ENCODE data around the gene PLA2G12A. TPM values are rescaled to one million over a fixed set of nuclear protein-coding genes. Genes with fewer than 3 reads are reported as not detected.

The PLA2G12A gene
- total and polyA plus RNA-seq, 2 of the 8 experiments (the other 6 are each of a cell fraction or from before 2014, with no cell fraction given), result 26.6 to 47.2 TPM

DNA sequence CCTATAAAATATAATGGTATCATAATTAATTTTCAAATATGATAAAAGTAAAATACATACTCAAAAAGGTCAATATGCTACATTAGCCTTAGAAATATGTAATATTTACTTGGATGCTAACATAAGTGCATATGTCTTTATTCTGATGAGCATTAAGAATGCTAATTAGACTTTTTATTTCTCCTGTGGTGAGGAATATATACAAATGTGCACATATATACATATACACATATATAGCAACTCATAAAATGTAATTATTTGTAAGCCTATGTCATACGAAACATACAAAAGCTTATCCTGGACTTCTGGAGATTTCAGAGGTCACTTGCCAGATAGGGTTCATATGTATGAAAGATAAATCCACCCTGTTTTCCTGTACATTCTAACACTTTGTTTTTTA is 11.1 kb downstream of the PLA2G12A start:
- H4K20me1 ChIP-seq (replicated peaks in 1 of 2; ENCODE audit: control insufficient read depth in 1 of 2, insufficient read depth in 2 of 2, low read length in 2 of 2), result no peaks in the 10 kb centered on the region
- H3K56ac ChIP-seq (replicated peaks; ENCODE audit: insufficient read length, low read depth, low read length), result no peak overlapping the region
- no peaks in the 10 kb centered on the region for H3K23me2 ChIP-seq (ENCODE audit: low read depth, low read length)
- TF ChIP-seq ZNF274 (IDR thresholded peaks at IDR 0.05; ENCODE audit: borderline replicate concordance, extremely low read depth, low read length), result no peak
- 77% methylated on average over 1 of the region's 1 CpG; no CpG with 5 or more reads in 1 of the 2 experiments for WGBS, 2 experiments (ENCODE audit: extremely low coverage in 1 of 2, insufficient coverage in 1 of 2, insufficient read length in 1 of 2, insufficient replicate concordance in 2 of 2, low coverage in 1 of 2, low lambda C conversion rate in 2 of 2, missing lambda C conversion rate in 1 of 2)
- no peak overlapping the region for H2BK120ac ChIP-seq (replicated peaks; ENCODE audit: low read depth, low read length)
- no peak overlapping the region for H3K14ac ChIP-seq (ENCODE audit: insufficient read length)
- ChIA-PET CTCF (ENCODE audit: partially characterized antibody) (no interaction called here), POLR2A (ENCODE audit: partially characterized antibody) (no interaction called here)
- no peak overlapping the region for H2BK5ac ChIP-seq (ENCODE audit: low read depth, low read length)
- H3K4ac ChIP-seq (replicated peaks; ENCODE audit: insufficient read length, low read depth, low read length), result no peak overlapping the region
- H3K36me3 ChIP-seq (ENCODE audit: control insufficient read depth in 2 of 4, insufficient read depth in 4 of 4, low read length in 3 of 4), result peaks cover 2 to 30% (median 18%) of the 10 kb centered on the region in 4 experiments; a peak in 6 of 8 replicates
- H3K79me1 ChIP-seq (ENCODE audit: low read depth, low read length), result no peaks in the 10 kb centered on the region
- no peak overlapping the region for H3K4me2 ChIP-seq (ENCODE audit: insufficient read depth in 1 of 2, low read depth in 2 of 2, low read length in 2 of 2)
- H2BK20ac ChIP-seq (ENCODE audit: low read length), result no peak overlapping the region
- FAIRE-seq, result no peak
- H3K18ac ChIP-seq (ENCODE audit: extremely low read depth, low read length), result no peak overlapping the region
- H4K91ac ChIP-seq (replicated peaks; ENCODE audit: insufficient read length, low read length), result no peak overlapping the region
- no peak overlapping the region for H2BK12ac ChIP-seq (ENCODE audit: low read depth, low read length)
- H3K23ac ChIP-seq (ENCODE audit: insufficient read length), result no peak overlapping the region
- no peak overlapping the region for H4K5ac ChIP-seq (ENCODE audit: insufficient read length, low read depth, low read length)
- H3K4me1 ChIP-seq (replicated peaks in 1 of 4; ENCODE audit: control insufficient read depth in 3 of 4, insufficient read depth in 4 of 4, low read length in 3 of 4), result no peaks in the 10 kb centered on the region
- H2BK15ac ChIP-seq (ENCODE audit: low read length), result no peak overlapping the region
- H3K27me3 ChIP-seq (replicated peaks in 1 of 4; ENCODE audit: control insufficient read depth in 3 of 4, extremely low read depth in 1 of 4, insufficient read depth in 3 of 4, low read length in 3 of 4), result no peaks in the 10 kb centered on the region
- no peak overlapping the region for H3K27ac ChIP-seq (ENCODE audit: low read depth, low read length)
- H4K8ac ChIP-seq (ENCODE audit: extremely low read depth, insufficient read depth, low read length), result no peak overlapping the region
- no peak overlapping the region for H3K4me3 ChIP-seq (ENCODE audit: extremely low read depth in 1 of 4, insufficient read depth in 2 of 4, low read depth in 3 of 4, low read length in 4 of 4)
- H2AK5ac ChIP-seq (ENCODE audit: low read depth, low read length), result no peak overlapping the region
- DNase-seq (ENCODE audit: low read depth in 1 of 2, low spot score in 2 of 2), result no peak
- peaks cover 8 to 43% of the 10 kb centered on the region in 2 experiments for H3K79me2 ChIP-seq (ENCODE audit: control insufficient read depth in 1 of 2, insufficient read depth in 2 of 2, low read length in 2 of 2)
- H2AFZ ChIP-seq (ENCODE audit: low read length), result no peak overlapping the region
- no peak overlapping the region for H3K9ac ChIP-seq (replicated peaks in 1 of 4; ENCODE audit: extremely low read depth in 1 of 4, low read depth in 3 of 4, low read length in 3 of 4)
- no peaks in the 10 kb centered on the region for H3K9me3 ChIP-seq (ENCODE audit: insufficient read depth in 2 of 2, low read depth in 1 of 2, low read length in 1 of 2)
